ENCODE results near the gene DHRSX.
"Not testable (repeated sequence)": the region's sequence is repeated elsewhere in the genome, so short reads cannot be mapped to it uniquely, and the experiment has no call there.

DHRSX gene

GRCh38 chrX:2474280-2474962, 26.4 kb downstream of the DHRSX start:
- H3K14ac ChIP-seq (ENCODE audit: low read length), result no peak overlapping the region
- no peak overlapping the region for H3K23ac ChIP-seq (ENCODE audit: low read depth, low read length, poor library complexity)
- no peak overlapping the region for H2BK15ac ChIP-seq (ENCODE audit: low read length)
- no peak overlapping the region for H2AFZ ChIP-seq (ENCODE audit: low read length)
- H3K18ac ChIP-seq (ENCODE audit: low read length), result peak overlapping the region; percentile 56
- H2BK120ac ChIP-seq (ENCODE audit: low read depth, low read length), result no peak overlapping the region
- peaks cover 0 to 5% of the 10 kb centered on the region in 2 donors for H3K9me3 ChIP-seq (replicated peaks in 1 of 2; ENCODE audit: control insufficient read depth in 2 of 2, insufficient read depth in 1 of 2, low read depth in 1 of 2, low read length in 2 of 2)
- no peak overlapping the region for H2BK5ac ChIP-seq (ENCODE audit: low read length)
- no peak overlapping the region for H3K4ac ChIP-seq (ENCODE audit: low read length)
- DNase-seq (ENCODE audit: low spot score), result no peak
- peaks cover 0 to 5% of the 10 kb centered on the region in 2 donors for H3K36me3 ChIP-seq (replicated peaks in 1 of 2; ENCODE audit: control insufficient read depth in 2 of 2, insufficient read depth in 2 of 2, low read length in 2 of 2)
- H3K27ac ChIP-seq (replicated peaks; ENCODE audit: low read length), result no peak overlapping the region
- H2AK5ac ChIP-seq (ENCODE audit: low read depth, low read length), result no peak overlapping the region
- no peak overlapping the region for H3K4me3 ChIP-seq (ENCODE audit: low read length in 2 of 2)
- peaks cover 0 to 4% of the 10 kb centered on the region in 2 donors for H3K4me1 ChIP-seq (ENCODE audit: control insufficient read depth in 2 of 2, insufficient read depth in 1 of 2, low read depth in 1 of 2, low read length in 2 of 2)
- no peak overlapping the region for H2BK12ac ChIP-seq (ENCODE audit: low read length)
- H3K27me3 ChIP-seq (ENCODE audit: control insufficient read depth in 3 of 3, insufficient read depth in 3 of 3, low read depth in 1 of 3, low read length in 3 of 3), result no peaks in the 10 kb centered on the region
- no peak overlapping the region for H3K4me2 ChIP-seq (ENCODE audit: insufficient read depth, low read length, poor library complexity, severe bottlenecking)
- no peak overlapping the region for H4K8ac ChIP-seq (ENCODE audit: low read depth, low read length)
- no CpG with 5 or more reads among the region's 20 CpGs for WGBS, 2 donors (ENCODE audit: extremely low coverage in 2 of 2, insufficient read length in 2 of 2, insufficient replicate concordance in 1 of 2)
- peak overlapping the region; percentile 74 for H4K91ac ChIP-seq (ENCODE audit: low read depth, low read length, poor library complexity)
- H3K79me1 ChIP-seq (ENCODE audit: low read depth, low read length), result peaks cover 20% of the 10 kb centered on the region
- H3K9ac ChIP-seq (ENCODE audit: low read depth, low read length, poor library complexity), result no peak overlapping the region

- WGBS, 2 donors (ENCODE audit: extremely low coverage in 2 of 2, insufficient read length in 2 of 2, insufficient replicate concordance in 1 of 2), result no CpG with 5 or more reads among the region's 15 CpGs
- H3K14ac ChIP-seq (ENCODE audit: low read length); H3K27ac ChIP-seq (replicated peaks; ENCODE audit: low read length); H2BK5ac ChIP-seq (ENCODE audit: low read length); H3K4me1 ChIP-seq (ENCODE audit: control insufficient read depth in 2 of 2, insufficient read depth in 1 of 2, low read depth in 1 of 2, low read length in 2 of 2); H3K18ac ChIP-seq (ENCODE audit: low read length); H3K36me3 ChIP-seq (replicated peaks in 1 of 2; ENCODE audit: control insufficient read depth in 2 of 2, insufficient read depth in 2 of 2, low read length in 2 of 2); H3K4ac ChIP-seq (ENCODE audit: low read length); H3K27me3 ChIP-seq (ENCODE audit: control insufficient read depth in 3 of 3, insufficient read depth in 3 of 3, low read depth in 1 of 3, low read length in 3 of 3); DNase-seq (ENCODE audit: low spot score); H3K4me2 ChIP-seq (ENCODE audit: insufficient read depth, low read length, poor library complexity, severe bottlenecking); H4K91ac ChIP-seq (ENCODE audit: low read depth, low read length, poor library complexity); H3K23ac ChIP-seq (ENCODE audit: low read depth, low read length, poor library complexity); H2AK5ac ChIP-seq (ENCODE audit: low read depth, low read length); H2BK12ac ChIP-seq (ENCODE audit: low read length); H4K8ac ChIP-seq (ENCODE audit: low read depth, low read length); H2BK120ac ChIP-seq (ENCODE audit: low read depth, low read length); H3K9me3 ChIP-seq (replicated peaks in 1 of 2; ENCODE audit: control insufficient read depth in 2 of 2, insufficient read depth in 1 of 2, low read depth in 1 of 2, low read length in 2 of 2); H2AFZ ChIP-seq (ENCODE audit: low read length); H3K9ac ChIP-seq (ENCODE audit: low read depth, low read length, poor library complexity); H2BK15ac ChIP-seq (ENCODE audit: low read length); H3K4me3 ChIP-seq (ENCODE audit: low read length in 2 of 2): not testable (repeated sequence)
- peaks cover 21% of the 10 kb centered on the region for H3K79me1 ChIP-seq (ENCODE audit: low read depth, low read length)
These were observed 27.7 kb downstream of the DHRSX start for GRCh38 chrX:2473064-2473463.

GRCh38 chrX:2471641-2472040, 29.1 kb downstream of the DHRSX start:
- Histone ChIP-seq H3K4ac (ENCODE audit: low read length) (no peak overlapping the region), H3K23ac (ENCODE audit: low read depth, low read length, poor library complexity) (no peak overlapping the region), H3K4me1 (ENCODE audit: control insufficient read depth in 2 of 2, insufficient read depth in 1 of 2, low read depth in 1 of 2, low read length in 2 of 2) (peaks cover 0 to 4% of the 10 kb centered on the region in 2 donors), H3K27me3 (ENCODE audit: control insufficient read depth in 3 of 3, insufficient read depth in 3 of 3, low read depth in 1 of 3, low read length in 3 of 3) (no peaks in the 10 kb centered on the region), H2AK5ac (ENCODE audit: low read depth, low read length) (no peak overlapping the region), H3K4me3 (ENCODE audit: low read length in 2 of 2) (no peak overlapping the region), H3K79me1 (ENCODE audit: low read depth, low read length) (peaks cover 21% of the 10 kb centered on the region), H4K8ac (ENCODE audit: low read depth, low read length) (no peak overlapping the region), H3K18ac (ENCODE audit: low read length) (no peak overlapping the region), H2AFZ (ENCODE audit: low read length) (no peak overlapping the region), H2BK5ac (ENCODE audit: low read length) (no peak overlapping the region), H2BK12ac (ENCODE audit: low read length) (no peak overlapping the region), H4K91ac (ENCODE audit: low read depth, low read length, poor library complexity) (no peak overlapping the region), H3K4me2 (ENCODE audit: insufficient read depth, low read length, poor library complexity, severe bottlenecking) (no peak overlapping the region), H3K27ac (replicated peaks; ENCODE audit: low read length) (no peak overlapping the region), H3K9ac (ENCODE audit: low read depth, low read length, poor library complexity) (no peak overlapping the region), H2BK120ac (ENCODE audit: low read depth, low read length) (no peak overlapping the region), H3K14ac (ENCODE audit: low read length) (no peak overlapping the region), H3K36me3 (replicated peaks in 1 of 2; ENCODE audit: control insufficient read depth in 2 of 2, insufficient read depth in 2 of 2, low read length in 2 of 2) (peaks cover 0 to 4% of the 10 kb centered on the region in 2 donors), H2BK15ac (ENCODE audit: low read length) (no peak overlapping the region), H3K9me3 (replicated peaks in 1 of 2; ENCODE audit: control insufficient read depth in 2 of 2, insufficient read depth in 1 of 2, low read depth in 1 of 2, low read length in 2 of 2) (peaks cover 3 to 12% of the 10 kb centered on the region in 2 donors)
- DNase-seq (ENCODE audit: low spot score), result no peak
- WGBS, 2 donors (ENCODE audit: extremely low coverage in 2 of 2, insufficient read length in 2 of 2, insufficient replicate concordance in 1 of 2), result no CpG with 5 or more reads among the region's 7 CpGs

- not testable (repeated sequence) for H3K4me1 ChIP-seq (ENCODE audit: control insufficient read depth in 2 of 2, insufficient read depth in 1 of 2, low read depth in 1 of 2, low read length in 2 of 2); H2BK15ac ChIP-seq (ENCODE audit: low read length); H2BK5ac ChIP-seq (ENCODE audit: low read length); H3K27me3 ChIP-seq (ENCODE audit: control insufficient read depth in 3 of 3, insufficient read depth in 3 of 3, low read depth in 1 of 3, low read length in 3 of 3); DNase-seq (ENCODE audit: low spot score); H3K4ac ChIP-seq (ENCODE audit: low read length); H3K14ac ChIP-seq (ENCODE audit: low read length); H3K27ac ChIP-seq (replicated peaks; ENCODE audit: low read length); H3K4me2 ChIP-seq (ENCODE audit: insufficient read depth, low read length, poor library complexity, severe bottlenecking); H2BK12ac ChIP-seq (ENCODE audit: low read length); H3K18ac ChIP-seq (ENCODE audit: low read length); H3K36me3 ChIP-seq (replicated peaks in 1 of 2; ENCODE audit: control insufficient read depth in 2 of 2, insufficient read depth in 2 of 2, low read length in 2 of 2); H2AFZ ChIP-seq (ENCODE audit: low read length); H2BK120ac ChIP-seq (ENCODE audit: low read depth, low read length); H4K8ac ChIP-seq (ENCODE audit: low read depth, low read length); H4K91ac ChIP-seq (ENCODE audit: low read depth, low read length, poor library complexity); H3K23ac ChIP-seq (ENCODE audit: low read depth, low read length, poor library complexity); H3K4me3 ChIP-seq (ENCODE audit: low read length in 2 of 2); H2AK5ac ChIP-seq (ENCODE audit: low read depth, low read length)
- peaks cover 3 to 12% of the 10 kb centered on the region in 2 donors for H3K9me3 ChIP-seq (replicated peaks in 1 of 2; ENCODE audit: control insufficient read depth in 2 of 2, insufficient read depth in 1 of 2, low read depth in 1 of 2, low read length in 2 of 2)
- peaks cover 21% of the 10 kb centered on the region for H3K79me1 ChIP-seq (ENCODE audit: low read depth, low read length)
- H3K9ac ChIP-seq (ENCODE audit: low read depth, low read length, poor library complexity), result peak overlapping the region; percentile 54
- no CpG with 5 or more reads among the region's 10 CpGs for WGBS, 2 donors (ENCODE audit: extremely low coverage in 2 of 2, insufficient read length in 2 of 2, insufficient replicate concordance in 1 of 2)
These were observed 29.6 kb downstream of the DHRSX start for GRCh38 chrX:2471126-2471525.
